SIG-M5 (cell line): ENCODE measurements around the gene LRP5.
"Not testable (repeated sequence)": the region's sequence is repeated elsewhere in the genome, so short reads cannot be mapped to it uniquely, and the experiment has no call there.

ENCODE experiments used
- DNase-seq: peaks from one replicate; lab custom pipeline; 2025; lab: John Stamatoyannopoulos, UW

The LRP5 gene

GRCh38 chr11:68392822-68393221, 80.4 kb downstream of the LRP5 start:
- DNase-seq = no peak

DNA sequence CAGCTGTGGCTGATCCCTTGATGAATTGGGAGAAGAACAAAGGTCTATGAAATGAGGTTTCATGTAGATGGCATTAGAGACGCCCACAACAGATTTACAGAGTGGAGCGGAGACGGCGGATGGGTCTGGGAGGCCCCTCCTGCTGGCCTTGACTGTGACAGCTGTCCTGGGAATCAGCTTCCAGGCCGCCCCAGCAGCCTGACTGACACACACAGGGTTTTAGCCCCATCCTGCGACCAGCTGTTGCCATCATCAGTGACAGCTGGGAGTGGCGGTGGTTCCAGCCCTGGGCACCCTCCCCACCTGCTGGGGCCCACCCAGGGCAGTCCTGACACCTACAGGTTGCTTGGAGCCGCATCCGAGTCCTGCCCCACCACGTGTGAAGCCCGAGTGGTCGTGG, 84.1 kb downstream of the LRP5 start:
- DNase-seq = no peak

DNA sequence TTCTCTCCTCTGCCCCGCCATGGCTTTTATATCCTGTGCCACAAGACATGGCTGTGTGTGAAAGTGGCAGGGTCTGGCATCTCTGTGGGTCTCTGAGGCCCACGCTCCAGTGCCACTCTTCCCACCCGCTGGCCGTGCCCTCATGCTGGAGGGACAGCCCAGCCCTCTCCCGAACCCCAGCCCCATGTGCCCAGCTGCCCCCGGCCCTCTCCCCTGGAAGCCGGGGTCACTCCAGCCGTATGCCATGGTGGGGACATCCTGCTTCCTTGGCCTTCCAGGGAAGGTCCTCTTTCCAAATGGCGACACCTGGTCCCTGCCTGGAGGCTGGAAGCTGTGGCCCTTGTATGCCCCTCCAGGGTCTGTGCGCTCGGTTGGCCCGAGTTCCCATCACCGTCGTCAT, 84.9 kb downstream of the LRP5 start:
- no peak for DNase-seq

- DNase-seq = no peak
Measured at GRCh38 chr11:68398995-68399851, 86.8 kb downstream of the LRP5 start.

DNA sequence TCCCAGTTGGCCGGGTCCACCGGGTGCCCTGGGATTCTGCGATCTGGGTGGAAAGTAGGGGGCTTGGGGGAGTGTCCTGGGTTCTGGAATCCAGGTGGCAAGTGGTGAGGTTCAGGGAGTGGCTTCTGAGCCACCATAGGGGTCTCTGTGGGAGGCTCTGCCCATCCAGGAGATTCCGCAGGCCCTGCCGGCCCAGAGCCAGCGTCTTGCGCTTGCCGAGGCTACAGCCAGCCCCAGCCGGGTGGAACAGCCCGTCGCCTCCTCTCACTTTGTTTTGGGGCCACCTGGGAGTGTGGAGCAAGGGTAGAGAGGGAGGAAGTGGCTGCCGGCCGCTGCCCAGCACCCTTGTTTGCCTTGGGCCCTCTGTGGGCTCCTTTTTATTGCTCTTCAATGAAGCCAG, 87.5 kb downstream of the LRP5 start:
- no peak for DNase-seq

- DNase-seq = not testable (repeated sequence)
Measured at GRCh38 chr11:68400584-68400983, 88.2 kb downstream of the LRP5 start.

DNA sequence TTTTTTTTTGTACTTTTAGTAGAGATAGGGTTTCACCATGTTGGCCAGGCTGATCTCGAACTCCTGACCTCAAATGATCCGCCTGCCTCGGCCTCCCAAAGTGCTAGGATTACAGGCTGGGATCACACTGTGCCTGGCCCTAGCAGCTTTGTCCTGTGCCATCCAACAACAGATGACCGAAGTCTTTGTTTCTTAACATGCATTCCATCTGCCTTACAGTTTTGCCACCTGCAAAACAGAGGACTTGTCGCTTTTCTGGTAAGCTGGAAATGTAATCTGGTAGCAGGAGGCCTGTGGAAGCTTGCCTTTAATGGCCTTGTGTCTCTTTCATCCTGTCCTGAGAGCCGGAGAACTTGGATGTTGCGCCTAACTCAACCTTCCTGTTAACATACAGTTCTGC, 89.5 kb downstream of the LRP5 start:
- DNase-seq = no peak

DNA sequence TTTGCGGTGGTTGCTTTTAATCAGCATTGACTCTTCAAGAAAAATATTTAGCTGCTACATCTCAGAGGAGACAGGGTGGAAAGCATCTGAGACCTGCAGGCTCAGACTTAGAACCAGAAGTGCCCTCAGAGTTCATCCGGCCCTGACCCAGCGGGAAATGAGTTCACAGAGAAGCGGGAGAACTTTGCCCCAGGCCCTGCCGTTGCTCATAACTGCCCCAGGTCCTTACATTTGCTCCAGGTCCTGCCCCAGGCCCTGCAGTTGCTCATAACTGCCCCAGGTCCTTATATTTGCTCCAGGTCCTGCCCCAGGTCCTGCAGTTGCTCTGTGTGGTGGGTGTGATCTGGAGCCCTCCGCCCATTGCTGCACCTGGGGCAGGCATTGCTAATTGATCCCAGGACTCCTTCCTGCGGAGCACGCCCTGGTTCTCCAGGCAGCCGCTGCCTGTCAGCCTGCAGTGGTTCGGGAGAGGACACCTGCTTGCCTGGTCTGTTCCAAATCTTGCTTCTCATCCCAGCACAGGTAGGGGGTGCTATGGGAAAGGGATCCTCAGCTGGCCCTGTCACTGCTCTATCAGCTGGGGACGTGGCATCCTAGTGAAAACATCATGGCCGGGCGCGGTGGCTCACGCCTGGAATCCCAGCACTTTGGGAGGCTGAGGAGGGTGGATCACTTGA, 90.1 kb downstream of the LRP5 start:
- no peak for DNase-seq

GRCh38 chr11:68403424-68403823, 91.0 kb downstream of the LRP5 start:
- DNase-seq = no peak

GRCh38 chr11:68403831-68404230, 91.4 kb downstream of the LRP5 start:
- no peak for DNase-seq

GRCh38 chr11:68406324-68407313, 94.2 kb downstream of the LRP5 start:
- DNase-seq = no peak

DNA sequence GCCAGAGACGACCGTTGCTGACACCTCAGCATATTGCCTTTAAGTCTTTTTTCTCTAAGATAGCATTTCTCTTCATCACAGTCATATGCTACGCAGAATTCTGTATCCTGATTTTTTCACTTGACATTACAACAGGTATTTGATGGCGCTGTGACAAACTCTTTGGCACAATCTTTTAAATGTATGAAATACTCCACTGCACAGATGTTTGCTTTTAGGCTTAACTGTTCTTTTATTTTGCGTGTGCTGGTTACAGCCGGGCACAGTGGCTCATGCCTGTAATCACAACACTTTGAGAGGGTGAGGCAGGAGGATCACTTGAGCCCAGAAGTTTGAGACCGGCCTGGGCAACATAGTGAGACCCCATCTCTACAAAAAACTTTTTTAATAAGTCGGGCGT, 96.1 kb downstream of the LRP5 start:
- no peak for DNase-seq

GRCh38 chr11:68409748-68410344, 97.5 kb downstream of the LRP5 start:
- DNase-seq = no peak

DNA sequence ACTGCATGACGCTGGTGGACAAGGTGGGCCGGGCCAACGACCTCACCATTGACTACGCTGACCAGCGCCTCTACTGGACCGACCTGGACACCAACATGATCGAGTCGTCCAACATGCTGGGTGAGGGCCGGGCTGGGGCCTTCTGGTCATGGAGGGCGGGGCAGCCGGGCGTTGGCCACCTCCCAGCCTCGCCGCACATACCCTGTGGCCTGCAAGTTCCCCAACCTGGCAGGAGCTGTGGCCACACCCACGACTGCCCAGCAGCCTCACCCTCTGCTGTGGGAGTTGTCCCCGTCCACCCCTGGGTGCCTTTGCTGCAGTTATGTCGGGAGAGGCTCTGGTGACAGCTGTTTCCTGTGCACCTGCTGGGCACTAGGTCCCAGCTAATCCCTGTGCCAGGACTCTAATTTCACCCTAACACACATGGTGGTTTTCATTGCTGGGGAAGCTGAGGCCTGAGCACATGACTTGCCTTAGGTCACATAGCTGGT, 99.2 kb downstream of the LRP5 start:
- no peak for DNase-seq

DNA sequence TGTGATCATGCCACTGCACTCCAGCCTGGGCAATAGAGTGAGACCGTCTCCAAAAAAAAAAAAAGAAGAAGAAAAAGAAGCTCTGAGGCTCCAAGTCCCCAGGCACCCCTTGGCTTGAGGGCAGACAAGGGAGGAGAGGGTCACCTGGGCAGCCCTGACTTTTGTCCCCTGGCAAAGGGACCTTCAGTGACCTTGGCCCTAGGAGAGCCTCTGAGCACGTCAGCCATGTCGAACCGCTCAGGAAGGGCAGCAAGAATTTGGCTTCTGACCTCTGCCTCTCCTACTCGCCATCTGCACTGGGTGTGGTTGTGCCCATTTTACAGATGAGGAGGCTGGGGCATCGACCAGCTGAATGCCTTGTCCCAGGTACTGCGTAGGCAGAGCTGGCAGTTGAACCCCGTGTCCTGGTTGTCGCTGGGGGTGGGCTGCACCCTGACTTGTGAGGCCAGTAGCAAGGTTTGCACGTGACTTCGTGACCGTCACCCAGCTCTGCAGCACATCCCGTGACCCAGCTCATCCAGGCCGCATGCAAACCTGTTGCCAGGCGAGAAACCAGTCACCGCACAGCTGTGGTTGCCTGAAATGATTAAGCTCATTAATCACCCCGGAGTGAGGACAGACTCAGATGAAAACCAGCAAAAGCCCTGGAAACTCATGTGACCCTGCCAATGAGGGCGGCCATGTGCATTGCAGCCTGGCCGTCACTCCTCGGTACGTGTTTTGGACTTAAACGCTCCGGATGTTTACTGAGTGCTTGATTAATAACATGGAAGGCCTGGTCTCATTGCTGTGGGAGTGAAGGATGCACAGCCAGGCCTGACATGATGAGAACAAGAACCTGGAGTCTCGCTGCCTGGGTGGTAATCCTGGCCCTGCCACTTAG, 100.4 kb downstream of the LRP5 start:
- no peak for DNase-seq

GRCh38 chr11:68413591-68413999, 101.2 kb downstream of the LRP5 start:
- DNase-seq = no peak

GRCh38 chr11:68414496-68415221, 102.3 kb downstream of the LRP5 start:
- no peak for DNase-seq

DNA sequence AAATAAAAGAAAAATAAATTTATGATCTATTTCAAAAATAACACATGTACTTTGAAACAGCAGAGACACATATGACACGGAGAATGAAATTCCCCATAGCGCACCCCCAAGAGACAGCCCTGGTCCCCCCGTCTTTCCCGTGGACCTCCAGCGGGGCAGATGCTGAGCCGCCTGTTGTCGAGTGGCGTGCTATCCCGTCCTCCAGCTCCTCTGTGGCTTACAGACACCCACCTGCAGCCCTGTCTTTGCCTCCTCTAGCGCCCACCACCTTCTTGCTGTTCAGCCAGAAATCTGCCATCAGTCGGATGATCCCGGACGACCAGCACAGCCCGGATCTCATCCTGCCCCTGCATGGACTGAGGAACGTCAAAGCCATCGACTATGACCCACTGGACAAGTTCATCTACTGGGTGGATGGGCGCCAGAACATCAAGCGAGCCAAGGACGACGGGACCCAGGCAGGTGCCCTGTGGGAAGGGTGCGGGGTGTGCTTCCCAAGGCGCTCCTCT, 103.7 kb downstream of the LRP5 start:
- DNase-seq = no peak

DNA sequence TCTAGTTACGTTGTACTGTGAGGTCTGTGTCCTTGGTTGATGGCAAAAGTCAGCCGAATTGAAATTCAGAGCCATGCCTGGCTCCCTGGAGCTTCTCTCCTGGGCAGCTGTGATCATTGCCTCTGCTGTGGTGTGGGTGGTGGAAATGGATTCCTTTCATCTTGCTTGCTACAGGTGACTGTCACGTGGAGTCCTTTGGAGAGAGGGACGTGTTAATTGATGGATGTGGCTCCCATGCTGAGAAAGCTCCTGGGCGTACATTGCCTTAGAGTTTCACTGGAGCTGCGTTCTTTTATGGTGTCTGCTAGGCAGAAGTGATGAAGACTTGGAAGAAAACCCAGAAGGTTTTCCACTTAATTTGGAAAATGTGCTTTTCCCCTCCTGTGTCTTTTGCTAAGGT, 106.3 kb downstream of the LRP5 start:
- no peak for DNase-seq

DNA sequence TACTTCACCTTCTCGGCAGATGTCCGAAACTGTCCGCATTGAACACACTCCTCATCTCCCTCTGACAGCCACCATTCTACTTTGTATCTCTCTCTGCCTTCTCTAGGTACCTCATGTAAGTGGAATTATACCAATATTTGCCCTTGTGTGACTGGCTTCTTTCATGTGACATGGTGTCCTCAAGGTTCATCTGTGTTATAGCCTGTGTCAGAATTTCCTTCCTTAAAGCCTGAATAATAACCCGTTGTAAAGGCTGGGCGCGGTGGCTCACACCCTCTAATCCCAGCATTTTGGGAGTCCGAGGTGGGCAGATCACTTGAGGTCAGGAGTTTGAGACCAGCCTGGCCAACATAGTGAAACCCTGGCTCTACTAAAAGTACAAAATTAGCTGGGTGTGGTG, 107.8 kb downstream of the LRP5 start:
- DNase-seq = no peak
